Astrocyte (in vitro differentiated cells and primary cell): ENCODE measurements around the gene KDM4F. TPM values are rescaled to one million over a fixed set of nuclear protein-coding genes. Genes with fewer than 3 reads are reported as not detected.

Experiments
- DNase-seq: peaks from one replicate; pipeline ENCODE4 v3.0.0-alpha.2; 2010; ENCODE audit warnings: low read depth
- FAIRE-seq: peaks from 2 replicates; lab custom pipeline; 2011; peaks lifted over from hg19 to GRCh38; lab: Jason Lieb, UNC
- H2AFZ ChIP-seq: 2 replicates; pipeline ENCODE4 v1.6.0; 2012; ENCODE audit warnings: low read depth, low read length, inconsistent platforms
- H3K27ac ChIP-seq: 2 replicates; pipeline ENCODE4 v1.5.1; 2011; ENCODE audit warnings: low read depth, low read length, inconsistent platforms
- H3K27me3 ChIP-seq: 2 replicates; pipeline ENCODE4 v1.6.0; 2011; ENCODE audit warnings: low read length, inconsistent platforms; ENCODE audit not compliant: insufficient read depth
- H3K36me3 ChIP-seq: 2 replicates; pipeline ENCODE4 v1.5.1; 2011; ENCODE audit warnings: low read length, inconsistent platforms; ENCODE audit not compliant: insufficient read depth
- H3K4me1 ChIP-seq: 2 replicates; pipeline ENCODE4 v1.5.1; 2011; ENCODE audit warnings: low read length, inconsistent platforms; ENCODE audit not compliant: insufficient read depth
- H3K4me2 ChIP-seq: 2 replicates; pipeline ENCODE4 v1.6.0; 2012; ENCODE audit warnings: low read length, inconsistent platforms
- H3K4me3 ChIP-seq: 2 replicates; pipeline ENCODE4 v1.5.1; 2011; ENCODE audit warnings: low read depth, mild to moderate bottlenecking, low read length, inconsistent platforms; ENCODE audit not compliant: insufficient read depth
- H3K79me2 ChIP-seq: 2 replicates; pipeline ENCODE4 v1.6.0; 2012; ENCODE audit warnings: mild to moderate bottlenecking, low read length, inconsistent platforms; ENCODE audit not compliant: insufficient read depth
- H3K9ac ChIP-seq: 2 replicates; pipeline ENCODE4 v1.6.0; 2012; ENCODE audit warnings: mild to moderate bottlenecking, low read length, inconsistent platforms
- H3K9me3 ChIP-seq: 2 replicates; pipeline ENCODE4 v1.5.1; 2012; ENCODE audit warnings: low read depth, mild to moderate bottlenecking, low read length, inconsistent platforms; ENCODE audit not compliant: insufficient read depth
- H4K20me1 ChIP-seq: 2 replicates; pipeline ENCODE4 v1.6.0; 2012; ENCODE audit warnings: low read length, inconsistent platforms; ENCODE audit not compliant: insufficient read depth
- H3K27ac Mint-ChIP-seq: one replicate; pipeline ENCODE4 v1.8.0; 2021; ENCODE audit warnings: mild to moderate bottlenecking, mixed read lengths; ENCODE audit not compliant: unreplicated experiment
- H3K27me3 Mint-ChIP-seq: one replicate; pipeline ENCODE4 v1.8.0; 2021; ENCODE audit warnings: low read depth, mixed read lengths; ENCODE audit not compliant: unreplicated experiment
- H3K36me3 Mint-ChIP-seq: one replicate; pipeline ENCODE4 v1.8.0; 2021; ENCODE audit warnings: low read depth, mixed read lengths; ENCODE audit not compliant: unreplicated experiment
- H3K4me1 Mint-ChIP-seq: one replicate; pipeline ENCODE4 v1.8.0; 2021; ENCODE audit warnings: low read depth, mixed read lengths; ENCODE audit not compliant: unreplicated experiment
- H3K4me3 Mint-ChIP-seq: one replicate; pipeline ENCODE4 v1.8.0; 2021; ENCODE audit warnings: mild to moderate bottlenecking, moderate library complexity, mixed read lengths; ENCODE audit not compliant: unreplicated experiment
- H3K9me3 Mint-ChIP-seq: one replicate; pipeline ENCODE4 v1.8.0; 2021; ENCODE audit warnings: mild to moderate bottlenecking, mixed read lengths; ENCODE audit not compliant: unreplicated experiment
- EZH2 ChIP-seq: IDR thresholded peaks from 2 replicates; pipeline ENCODE4 v1.6.1; 2012; ENCODE audit warnings: mild to moderate bottlenecking, low read length, inconsistent platforms; ENCODE audit not compliant: insufficient read depth
- total RNA-seq: library from RNA; stranded (reverse); gene quantifications from 2 replicates; pipeline ENCODE4 v1.2.1, GENCODE V29; 2021
- TF ChIP-seq, protein P1 (sequence below): IDR thresholded peaks from 2 replicates; pipeline ENCODE4 v1.5.1; 2011; ENCODE audit warnings: low read depth, mild to moderate bottlenecking, inconsistent platforms, low read length, moderate library complexity; ENCODE audit not compliant: insufficient read depth

Gene KDM4F
- total RNA-seq, 1 donor from 2014 or later, result not detected

DNA sequence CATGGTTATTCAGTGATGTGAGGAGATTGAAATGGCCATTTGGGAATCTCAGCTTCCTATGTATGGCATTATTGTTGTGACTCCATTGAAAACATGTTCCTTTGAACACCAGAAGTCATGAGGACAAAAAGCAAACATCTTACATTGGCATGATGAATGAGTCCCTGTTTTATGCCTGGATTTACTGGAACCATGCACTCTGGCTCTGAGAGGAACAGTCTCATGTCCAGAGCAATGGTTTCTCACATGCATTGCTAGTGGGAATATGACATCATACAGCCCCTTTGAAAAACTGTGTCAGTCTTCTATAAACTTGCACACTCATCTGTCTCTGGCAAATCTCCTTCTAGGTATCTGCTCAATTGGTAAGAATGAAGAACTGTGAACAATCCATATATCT is 3.4 kb upstream of the KDM4F start:
- Histone ChIP-seq H4K20me1 (no peaks in the 10 kb centered on the region), H3K27ac (no peak overlapping the region), H3K27me3 (peaks cover 24% of the 10 kb centered on the region), H3K9me3 (no peaks in the 10 kb centered on the region), H3K4me3 (no peak overlapping the region), H3K4me1 (no peaks in the 10 kb centered on the region), H3K79me2 (no peaks in the 10 kb centered on the region), H3K9ac (no peak overlapping the region), H3K4me2 (no peak overlapping the region), H3K36me3 (no peaks in the 10 kb centered on the region), H2AFZ (no peak overlapping the region)
- FAIRE-seq (no peak), DNase-seq (no peak)
- H3K36me3 Mint-ChIP-seq, result no peaks in the 10 kb centered on the region
- H3K4me1 Mint-ChIP-seq, result no peaks in the 10 kb centered on the region
- peaks cover 2% of the 10 kb centered on the region for H3K9me3 Mint-ChIP-seq
- H3K27me3 Mint-ChIP-seq, result peaks cover 14% of the 10 kb centered on the region
- TF ChIP-seq, protein P1, sequence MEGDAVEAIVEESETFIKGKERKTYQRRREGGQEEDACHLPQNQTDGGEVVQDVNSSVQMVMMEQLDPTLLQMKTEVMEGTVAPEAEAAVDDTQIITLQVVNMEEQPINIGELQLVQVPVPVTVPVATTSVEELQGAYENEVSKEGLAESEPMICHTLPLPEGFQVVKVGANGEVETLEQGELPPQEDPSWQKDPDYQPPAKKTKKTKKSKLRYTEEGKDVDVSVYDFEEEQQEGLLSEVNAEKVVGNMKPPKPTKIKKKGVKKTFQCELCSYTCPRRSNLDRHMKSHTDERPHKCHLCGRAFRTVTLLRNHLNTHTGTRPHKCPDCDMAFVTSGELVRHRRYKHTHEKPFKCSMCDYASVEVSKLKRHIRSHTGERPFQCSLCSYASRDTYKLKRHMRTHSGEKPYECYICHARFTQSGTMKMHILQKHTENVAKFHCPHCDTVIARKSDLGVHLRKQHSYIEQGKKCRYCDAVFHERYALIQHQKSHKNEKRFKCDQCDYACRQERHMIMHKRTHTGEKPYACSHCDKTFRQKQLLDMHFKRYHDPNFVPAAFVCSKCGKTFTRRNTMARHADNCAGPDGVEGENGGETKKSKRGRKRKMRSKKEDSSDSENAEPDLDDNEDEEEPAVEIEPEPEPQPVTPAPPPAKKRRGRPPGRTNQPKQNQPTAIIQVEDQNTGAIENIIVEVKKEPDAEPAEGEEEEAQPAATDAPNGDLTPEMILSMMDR, result no peak
- TF ChIP-seq EZH2, result no peak
- no peak overlapping the region for H3K4me3 Mint-ChIP-seq
- H3K27ac Mint-ChIP-seq, result no peak overlapping the region

DNA sequence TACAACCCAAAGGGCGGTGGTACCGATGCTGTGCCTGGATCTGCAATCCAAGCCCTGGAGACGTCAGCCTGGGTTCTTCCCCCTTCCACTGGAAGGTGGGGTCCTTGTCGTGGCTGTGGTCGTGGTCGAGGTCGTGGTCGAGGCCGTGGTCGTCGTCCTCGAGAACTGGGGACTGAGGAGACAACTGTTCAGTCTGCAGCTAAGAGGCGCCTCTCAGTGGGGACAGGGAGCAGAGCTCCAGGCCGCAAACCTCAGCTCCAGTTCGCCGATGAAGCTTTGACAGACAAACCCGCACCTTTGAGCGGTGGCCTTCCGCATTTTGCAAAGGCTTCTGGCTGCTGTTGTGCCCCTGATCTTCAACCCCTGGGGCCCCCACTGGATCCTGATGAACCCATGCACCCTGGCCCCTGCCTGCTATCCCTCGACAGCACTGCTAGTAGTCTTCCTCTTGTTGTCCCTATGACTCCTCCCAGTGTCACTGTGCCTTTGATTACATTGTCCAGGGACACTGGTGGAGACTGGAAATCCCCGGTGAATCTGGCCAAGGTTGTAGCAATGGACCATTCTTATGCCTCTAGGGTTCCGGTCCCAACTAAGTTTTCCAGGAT is 1.5 kb downstream of the KDM4F start:
- Histone ChIP-seq H3K36me3 (no peaks in the 10 kb centered on the region), H3K9ac (no peak overlapping the region), H3K4me1 (no peaks in the 10 kb centered on the region), H4K20me1 (no peaks in the 10 kb centered on the region), H3K27me3 (peaks cover 11% of the 10 kb centered on the region), H3K9me3 (no peaks in the 10 kb centered on the region), H2AFZ (no peak overlapping the region), H3K4me2 (no peak overlapping the region), H3K79me2 (no peaks in the 10 kb centered on the region), H3K27ac (no peak overlapping the region), H3K4me3 (no peak overlapping the region)
- TF ChIP-seq, protein P1, result no peak
- H3K36me3 Mint-ChIP-seq, result no peaks in the 10 kb centered on the region
- peaks cover 5% of the 10 kb centered on the region for H3K27me3 Mint-ChIP-seq
- H3K27ac Mint-ChIP-seq, result no peak overlapping the region
- H3K9me3 Mint-ChIP-seq, result peaks cover 4% of the 10 kb centered on the region
- FAIRE-seq, result no peak
- H3K4me1 Mint-ChIP-seq, result no peaks in the 10 kb centered on the region
- H3K4me3 Mint-ChIP-seq, result no peak overlapping the region
- DNase-seq, result no peak

DNA sequence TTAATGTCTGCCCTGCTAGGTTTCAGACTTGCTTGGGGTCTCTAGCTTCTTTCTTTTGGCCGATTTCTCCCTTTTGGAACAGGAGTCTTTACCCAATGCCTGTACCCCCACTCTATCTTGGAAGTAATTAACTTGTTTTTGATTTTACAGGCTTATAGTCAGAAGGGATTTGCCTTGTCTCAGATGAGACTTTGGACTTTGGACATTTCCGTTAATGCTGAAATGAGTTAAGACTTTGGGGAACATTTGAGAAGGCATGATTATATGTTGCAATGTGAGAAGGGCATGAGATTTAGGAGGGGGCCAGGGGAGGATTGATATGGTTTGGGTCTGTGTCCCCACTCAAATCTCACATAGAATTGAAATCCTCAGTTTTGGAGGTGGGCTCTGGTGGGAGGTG is 5.1 kb downstream of the KDM4F start:
- Histone ChIP-seq H3K9ac (no peak overlapping the region), H4K20me1 (no peaks in the 10 kb centered on the region), H3K4me1 (no peaks in the 10 kb centered on the region), H2AFZ (no peak overlapping the region), H3K4me3 (no peak overlapping the region), H3K27ac (no peak overlapping the region), H3K27me3 (peaks cover 5% of the 10 kb centered on the region), H3K79me2 (no peaks in the 10 kb centered on the region), H3K36me3 (no peaks in the 10 kb centered on the region), H3K9me3 (no peaks in the 10 kb centered on the region), H3K4me2 (no peak overlapping the region)
- Mint-ChIP-seq H3K4me3 (no peak overlapping the region), H3K27me3 (peaks cover 10% of the 10 kb centered on the region), H3K27ac (no peak overlapping the region), H3K36me3 (no peaks in the 10 kb centered on the region), H3K4me1 (peaks cover 4% of the 10 kb centered on the region), H3K9me3 (peaks cover 4% of the 10 kb centered on the region)
- TF ChIP-seq, protein P1, result no peak
- TF ChIP-seq EZH2, result no peak
- no peak for DNase-seq
- no peak for FAIRE-seq
